GM18498 (cell line): ENCODE measurements around the gene G3BP1.
"Not testable (repeated sequence)": the region's sequence is repeated elsewhere in the genome, so short reads cannot be mapped to it uniquely, and the experiment has no call there.

ENCODE experiments used
- ATAC-seq: cut with Tn5 transposase; IDR thresholded peaks from one replicate; pipeline ENCODE4 v1.9.1; 2021; ENCODE audit warnings: mild to moderate bottlenecking, moderate library complexity; ENCODE audit not compliant: unreplicated experiment

G3BP1 gene

DNA sequence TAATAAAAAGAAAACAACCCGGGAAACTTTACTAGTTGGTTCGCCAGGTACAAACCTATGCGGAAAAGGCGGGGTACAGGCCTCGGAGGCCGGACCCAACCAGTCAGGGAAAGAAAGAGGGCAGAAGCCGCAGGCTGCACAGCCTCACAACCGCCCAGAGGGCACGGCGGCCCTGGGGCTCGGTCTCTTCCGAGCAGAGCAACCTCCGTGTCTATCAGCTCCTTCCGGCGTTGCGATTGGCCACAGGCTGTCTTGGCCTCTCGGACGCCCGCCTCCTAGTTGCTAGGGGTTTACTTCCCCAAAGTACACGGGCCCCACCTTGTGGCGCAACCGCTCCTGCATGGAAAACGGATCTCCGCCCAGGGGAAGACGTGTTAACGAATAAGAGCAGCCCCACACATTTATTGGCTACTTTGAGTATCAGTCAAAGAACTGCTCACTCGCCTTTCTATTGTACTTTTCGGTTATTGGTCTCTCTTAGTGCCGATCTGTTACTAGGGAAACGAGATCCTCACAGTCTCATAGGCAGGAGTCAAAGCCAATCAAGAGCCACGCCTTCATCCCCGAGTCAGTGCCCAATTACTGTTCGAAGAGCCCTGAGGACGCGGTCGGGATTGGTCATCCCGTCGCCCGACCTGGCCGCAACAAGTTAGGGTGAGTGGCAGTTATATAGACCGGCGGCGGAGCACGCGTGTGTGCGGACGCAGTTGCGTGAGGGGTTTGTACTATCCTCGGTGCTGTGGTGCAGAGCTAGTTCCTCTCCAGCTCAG lies at the start of gene G3BP1:
TSS of gene G3BP1 (plus strand) at position 696 of the 770 bp plus-strand sequence. CDS start 14,667 bp downstream, outside the sequence.
- ATAC-seq: peak; percentile 79

DNA sequence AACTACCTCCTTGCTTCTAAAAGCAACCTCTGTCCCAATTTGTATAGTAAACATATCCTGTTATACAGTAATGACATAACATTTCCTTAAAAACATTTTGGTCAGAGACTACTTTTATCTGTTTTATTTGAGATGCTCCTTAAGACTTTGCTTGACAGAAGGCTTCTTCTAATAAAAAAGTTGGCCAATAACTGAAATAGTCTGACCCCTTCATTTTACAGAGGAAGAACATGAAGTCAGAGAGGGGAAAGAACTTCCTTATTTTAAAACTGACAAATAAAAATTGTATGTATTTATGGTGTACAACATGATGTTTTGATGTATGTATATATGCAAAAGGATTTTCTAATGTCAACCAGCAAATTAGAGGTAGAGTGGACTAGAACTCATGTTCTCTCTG lies 49.2 kb upstream of the G3BP1 start:
- ATAC-seq: no peak

DNA sequence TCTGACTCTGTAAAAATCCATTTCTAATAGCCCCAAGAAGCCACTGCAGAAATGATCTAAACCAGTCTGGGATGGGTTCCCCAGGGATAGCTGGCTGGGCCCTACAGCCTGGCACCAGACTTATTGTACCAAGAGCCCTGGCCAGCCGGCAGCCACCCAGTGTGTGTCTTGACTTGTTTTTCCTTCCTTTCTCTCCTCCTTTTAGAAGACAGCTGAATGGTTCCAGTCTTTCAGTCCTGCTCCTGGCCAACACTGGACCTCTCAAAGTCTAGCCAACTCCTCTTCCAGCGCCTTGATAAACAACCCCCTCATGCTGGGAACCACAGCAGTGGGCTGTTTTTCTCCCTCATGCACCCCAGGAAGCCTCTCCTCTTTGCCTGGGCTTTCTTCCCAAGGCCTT lies 47.4 kb upstream of the G3BP1 start:
- no peak for ATAC-seq

DNA sequence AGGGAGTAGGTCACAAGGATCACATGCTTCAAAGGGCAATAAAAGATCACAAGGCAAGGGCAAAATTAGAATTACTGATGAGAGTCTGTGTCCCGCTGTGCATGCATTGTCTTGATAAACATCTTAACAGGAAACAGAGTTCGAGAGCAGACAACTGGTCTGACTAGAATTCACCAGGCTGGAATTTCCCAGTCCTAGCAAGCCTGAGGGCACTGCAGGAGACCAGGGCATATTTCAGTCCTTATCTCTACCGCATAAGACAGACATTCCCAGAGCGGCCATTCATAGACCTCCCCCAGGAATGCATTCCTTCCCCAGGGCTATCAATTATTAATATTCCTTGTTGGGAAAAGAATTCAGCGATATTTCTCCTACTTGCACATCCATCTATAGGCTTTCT lies 42.2 kb upstream of the G3BP1 start:
- ATAC-seq: not testable (repeated sequence)

DNA sequence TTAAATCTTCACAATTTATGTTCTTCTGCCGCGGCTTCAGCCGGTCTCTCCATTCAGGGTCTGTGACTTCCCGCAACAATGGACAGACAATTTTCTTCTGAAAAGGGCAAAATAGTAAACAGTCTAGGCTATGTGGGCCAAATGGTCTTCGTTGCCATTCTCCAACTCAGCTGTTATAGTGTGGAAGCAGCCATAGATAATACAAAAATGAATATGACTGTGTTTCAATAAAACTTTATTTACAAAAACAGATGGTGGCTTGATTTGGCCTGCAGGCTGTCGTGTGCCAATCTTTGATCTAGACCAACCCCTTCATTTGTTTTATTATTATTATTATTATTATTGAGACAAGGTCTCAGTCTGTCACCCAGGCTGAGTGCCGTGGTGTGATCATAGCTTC lies 41.4 kb upstream of the G3BP1 start:
- no peak for ATAC-seq

DNA sequence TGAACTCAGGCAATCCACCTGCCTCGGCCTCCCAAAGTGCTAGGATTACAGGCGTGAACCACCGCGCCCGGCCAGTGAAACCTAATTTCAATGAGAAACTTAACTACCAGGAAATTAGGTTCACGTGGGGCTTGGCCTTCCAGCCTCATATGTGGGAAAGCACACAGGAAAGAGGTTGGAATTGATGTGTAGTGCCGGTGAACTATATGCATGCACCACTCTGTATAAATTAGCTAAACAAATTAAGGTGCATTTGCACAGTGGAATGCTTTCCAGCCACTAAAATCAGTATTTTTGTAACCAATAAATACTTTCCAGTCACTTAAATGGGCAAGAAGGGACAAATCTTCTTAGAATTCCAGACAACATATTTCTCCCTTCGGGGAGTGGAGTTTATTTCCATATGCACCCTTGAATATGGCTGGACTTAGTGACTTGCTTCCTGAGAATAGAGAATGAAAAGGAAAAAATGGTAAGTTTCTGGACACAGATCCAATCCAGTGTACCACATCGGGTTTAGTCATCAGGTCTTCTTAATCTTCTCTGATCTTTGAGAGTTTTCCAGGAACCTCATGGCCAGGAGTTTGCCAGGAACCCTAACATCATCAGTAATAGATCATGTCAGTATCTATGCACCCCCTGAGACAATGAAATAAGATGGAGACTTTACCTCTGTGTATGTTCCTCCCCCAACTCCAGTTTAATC lies 38.2 kb upstream of the G3BP1 start:
- ATAC-seq: no peak

DNA sequence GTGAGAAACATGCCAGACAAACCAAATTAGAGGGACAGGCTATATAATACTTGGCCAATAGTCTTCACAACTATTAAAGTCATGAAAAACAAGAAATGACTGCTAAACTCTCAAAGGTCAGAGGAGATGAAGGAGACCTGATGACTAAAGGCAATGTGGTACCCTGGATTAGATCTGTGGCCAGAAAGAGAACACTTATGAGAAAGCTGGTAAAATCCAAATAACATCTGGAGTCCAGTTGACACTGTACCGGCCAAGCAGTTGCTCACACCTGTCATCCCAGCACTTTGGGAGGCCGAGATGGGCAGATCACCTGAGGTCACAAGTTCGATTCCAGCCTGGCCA lies 37.7 kb upstream of the G3BP1 start:
- ATAC-seq: no peak

DNA sequence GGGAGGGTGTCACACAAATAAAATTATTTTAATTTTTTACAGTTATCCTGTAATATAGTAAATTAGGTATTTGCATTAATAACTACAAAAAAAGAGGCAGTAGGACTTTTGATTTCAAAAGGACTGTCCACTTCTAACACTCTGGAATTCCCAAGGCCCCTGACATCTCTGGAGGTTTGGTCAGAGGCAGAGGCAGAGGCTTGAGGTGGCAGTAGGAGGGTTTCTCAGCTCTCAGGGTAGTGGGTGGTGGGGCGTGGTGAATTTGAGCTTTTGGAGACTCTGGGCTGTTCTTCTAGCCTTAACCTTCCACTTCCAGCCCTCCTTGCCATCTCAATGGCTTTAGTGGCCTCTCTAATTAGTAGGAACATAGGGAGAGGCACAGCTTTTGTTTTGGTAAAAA lies 36.1 kb upstream of the G3BP1 start:
- ATAC-seq: no peak

DNA sequence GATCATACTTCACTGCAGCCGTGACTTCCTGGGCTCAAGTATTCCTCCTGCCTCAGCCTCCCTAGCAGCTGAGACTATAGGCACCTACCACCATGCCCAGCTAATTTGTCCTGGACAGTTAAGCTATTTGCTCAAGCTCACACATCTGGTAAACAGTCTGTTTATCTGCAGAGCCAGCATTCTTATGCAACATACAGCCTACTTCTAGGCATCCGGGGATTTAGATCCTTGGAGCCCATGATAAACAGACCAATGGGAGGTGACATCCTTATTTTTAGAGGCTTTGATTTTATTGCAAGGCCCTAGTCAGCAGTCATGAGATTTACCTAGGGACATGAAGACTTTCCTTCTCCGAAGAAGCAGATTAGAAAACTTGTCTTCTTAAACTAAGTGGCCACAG lies 34.3 kb upstream of the G3BP1 start:
- no peak for ATAC-seq

DNA sequence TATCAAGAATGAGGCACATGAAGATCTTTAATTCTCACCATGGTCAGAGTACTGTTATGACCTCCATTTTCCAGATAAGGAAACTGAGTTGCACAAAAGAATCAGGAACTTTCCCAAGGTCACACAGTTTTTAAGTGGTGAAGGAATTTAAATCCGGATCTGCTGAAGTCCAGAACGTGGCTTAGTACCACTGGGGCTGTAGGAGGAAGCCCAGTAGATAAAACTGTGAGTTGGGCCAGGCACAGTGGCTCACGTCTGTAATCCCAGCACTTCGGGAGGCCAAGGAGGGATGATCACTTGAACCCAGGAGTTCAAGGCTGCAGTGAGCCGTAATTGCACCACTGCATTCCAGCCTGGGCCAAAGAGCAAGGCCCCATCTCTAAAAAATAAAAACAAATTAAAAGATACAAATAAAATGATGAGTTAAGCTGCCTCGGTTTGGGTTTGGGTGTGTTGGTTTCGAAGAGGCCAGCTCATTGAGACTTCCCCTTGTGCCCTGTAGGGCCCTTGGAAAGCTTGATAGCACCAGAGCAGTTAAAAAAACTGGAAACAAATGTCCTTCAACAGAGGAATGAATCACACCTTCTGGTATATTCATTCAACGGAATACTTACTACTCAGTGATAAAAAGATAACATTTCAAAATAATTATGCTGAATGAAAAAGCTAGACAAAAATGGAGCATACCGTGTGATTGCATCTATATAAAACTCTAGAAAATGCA lies 33.5 kb upstream of the G3BP1 start:
- ATAC-seq: no peak

DNA sequence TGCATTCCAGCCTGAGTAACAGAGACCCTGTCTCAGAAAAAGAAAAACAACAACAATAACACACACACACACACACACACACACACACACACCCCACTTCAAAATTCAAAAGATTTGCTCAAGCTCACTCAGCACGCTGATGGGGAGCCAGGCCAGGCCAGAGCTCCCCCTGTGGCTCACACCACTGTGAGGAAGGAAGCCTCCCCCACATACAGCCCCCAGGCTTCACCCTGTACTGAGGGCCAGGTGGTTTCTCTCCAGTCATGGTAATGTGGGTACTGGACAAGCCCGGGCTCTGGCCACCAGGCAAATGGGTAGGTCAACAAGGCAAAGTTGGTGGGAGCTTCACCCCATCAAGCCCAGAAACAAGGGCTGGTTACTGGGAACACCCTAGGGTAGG lies 32.4 kb upstream of the G3BP1 start:
- no peak for ATAC-seq

DNA sequence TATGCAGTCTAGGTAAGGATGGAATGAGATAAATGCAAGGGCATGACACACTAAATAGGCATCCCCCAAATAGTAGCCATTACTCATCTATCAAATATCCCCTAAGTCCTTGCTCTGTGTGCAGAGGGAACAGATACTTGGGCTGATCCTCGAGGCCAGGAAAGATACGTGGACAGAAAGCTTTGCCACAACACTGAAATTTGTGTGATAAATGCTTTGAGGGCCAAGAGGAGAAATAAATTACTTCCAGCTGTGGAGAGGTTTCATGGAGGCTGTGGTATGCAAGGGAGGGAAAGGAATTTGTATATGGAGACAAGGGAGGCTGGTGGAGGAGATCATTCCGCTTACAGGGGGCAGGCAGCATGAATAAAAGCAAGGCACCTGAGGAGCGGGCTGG lies 31.8 kb upstream of the G3BP1 start:
- no peak for ATAC-seq

DNA sequence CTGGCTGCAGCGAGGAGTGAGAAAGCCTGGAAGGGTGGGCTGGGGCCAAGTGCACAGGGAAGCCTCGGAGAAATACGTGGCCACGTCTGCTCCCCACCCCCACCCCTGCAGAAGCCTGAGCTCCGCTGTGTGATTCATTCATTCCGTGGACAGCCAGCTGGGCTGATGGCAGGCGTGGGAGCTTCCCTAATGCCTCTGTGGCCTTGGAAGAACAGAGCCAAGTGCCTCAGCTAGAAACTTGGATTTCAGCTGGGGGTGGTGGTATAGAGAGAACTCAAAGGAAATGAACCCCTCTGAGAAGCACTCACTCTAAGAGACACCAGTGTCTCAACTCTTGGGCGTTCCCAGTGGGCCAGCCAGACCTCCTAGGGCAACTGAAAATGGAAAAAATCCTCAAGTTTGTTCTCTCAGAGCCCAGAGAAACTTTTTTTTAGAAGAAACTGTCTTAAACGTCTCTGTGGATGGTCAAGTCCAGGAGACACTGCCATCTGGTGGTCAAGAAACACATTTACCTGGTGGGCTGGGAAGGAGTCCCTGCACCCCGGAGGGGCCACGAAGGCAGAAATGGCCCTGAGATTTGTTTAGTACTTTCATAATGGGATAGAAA lies 31.3 kb upstream of the G3BP1 start:
- ATAC-seq: no peak

DNA sequence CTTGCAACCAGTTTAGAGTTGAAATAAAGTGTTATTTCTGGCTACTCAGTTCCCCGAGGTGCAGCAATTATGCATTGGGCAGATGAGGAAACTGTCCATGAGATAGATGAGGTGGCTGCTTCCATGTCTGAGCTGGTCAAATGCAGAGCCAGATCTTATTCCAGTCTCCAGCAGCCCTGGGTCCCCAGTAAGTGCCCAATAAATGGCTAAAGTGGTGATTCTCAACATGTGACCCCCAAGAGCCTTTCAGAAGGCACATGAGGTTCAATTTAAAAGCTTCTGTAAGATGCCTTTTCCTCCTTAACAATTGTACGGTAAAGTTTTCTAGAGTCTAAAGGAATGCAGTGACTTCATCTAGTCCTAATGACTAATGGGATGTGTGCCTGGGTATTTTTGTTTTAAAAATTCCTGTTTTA lies 30.8 kb upstream of the G3BP1 start:
- ATAC-seq: no peak

DNA sequence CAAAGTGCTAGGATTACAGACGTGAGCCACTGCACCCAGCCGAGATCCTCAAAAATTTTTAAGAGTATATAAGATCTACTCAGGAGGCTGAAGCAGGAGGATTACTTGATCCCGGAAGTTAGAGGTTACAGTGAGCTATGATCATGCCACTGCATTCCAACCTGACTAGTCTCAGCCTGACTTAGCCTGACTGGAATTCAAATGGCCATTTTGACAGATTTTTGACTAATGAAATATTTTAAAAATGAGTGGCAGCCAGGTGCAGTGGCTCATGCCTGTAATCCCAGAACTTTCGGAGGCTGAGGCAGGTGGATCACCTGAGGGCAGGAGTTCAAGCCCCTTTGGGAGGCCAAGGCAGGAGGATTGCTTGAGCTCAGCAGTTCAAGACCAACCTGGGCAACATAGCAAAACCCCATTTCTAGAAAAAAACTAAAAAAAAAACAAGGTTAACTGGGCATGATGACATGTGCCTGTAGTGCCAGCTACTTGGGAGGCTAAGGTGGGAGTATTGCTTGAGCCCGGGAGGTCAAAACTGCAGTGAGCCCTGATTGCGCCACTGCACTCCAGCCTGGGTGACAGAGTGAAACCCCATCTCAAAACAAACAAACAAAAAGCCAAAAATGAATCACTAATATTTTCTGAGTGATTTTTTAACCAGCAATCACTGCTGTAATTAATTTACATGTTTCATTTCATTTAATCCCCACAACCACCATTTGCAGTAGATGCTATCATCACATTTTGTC lies 29.9 kb upstream of the G3BP1 start:
- no peak for ATAC-seq

DNA sequence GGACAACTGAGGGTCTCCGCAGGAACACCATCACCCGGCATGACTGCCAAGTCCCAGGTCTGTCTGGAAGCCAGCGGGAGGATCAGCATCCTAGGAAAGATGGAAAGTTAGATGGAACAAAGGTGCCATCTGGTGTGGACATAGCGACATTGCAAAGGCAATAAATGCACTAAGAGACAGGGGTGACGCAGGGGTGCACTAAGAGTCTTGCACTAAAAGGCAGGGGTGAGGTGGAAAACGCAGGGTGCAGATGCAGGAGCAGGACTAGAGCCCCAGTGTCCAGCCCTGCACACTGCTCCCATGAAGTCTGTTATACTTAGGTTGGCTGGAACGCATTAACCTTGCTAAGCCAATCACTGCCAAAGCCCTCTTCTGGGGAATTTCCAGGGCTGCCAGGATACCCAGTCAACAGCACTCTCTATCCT lies 28.9 kb upstream of the G3BP1 start:
- no peak for ATAC-seq

DNA sequence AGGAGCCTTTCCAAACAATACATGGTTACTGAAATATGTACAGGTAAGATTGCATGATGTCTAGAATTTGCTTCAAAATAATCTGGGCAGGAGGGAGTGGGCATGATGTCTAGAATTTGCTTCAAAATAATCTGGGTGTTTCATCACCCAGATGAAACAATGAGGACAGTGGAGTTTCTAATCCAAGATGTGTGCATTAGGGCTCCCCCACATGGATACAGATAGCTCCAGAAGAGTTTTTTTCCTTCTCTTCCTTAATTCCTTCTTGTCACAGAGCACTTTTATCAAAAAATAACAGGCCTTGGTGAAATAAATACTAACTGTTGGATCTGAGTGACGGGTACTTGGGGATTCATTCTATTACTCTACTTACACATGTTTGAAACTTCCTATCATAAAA lies 28.2 kb upstream of the G3BP1 start:
- no peak for ATAC-seq

DNA sequence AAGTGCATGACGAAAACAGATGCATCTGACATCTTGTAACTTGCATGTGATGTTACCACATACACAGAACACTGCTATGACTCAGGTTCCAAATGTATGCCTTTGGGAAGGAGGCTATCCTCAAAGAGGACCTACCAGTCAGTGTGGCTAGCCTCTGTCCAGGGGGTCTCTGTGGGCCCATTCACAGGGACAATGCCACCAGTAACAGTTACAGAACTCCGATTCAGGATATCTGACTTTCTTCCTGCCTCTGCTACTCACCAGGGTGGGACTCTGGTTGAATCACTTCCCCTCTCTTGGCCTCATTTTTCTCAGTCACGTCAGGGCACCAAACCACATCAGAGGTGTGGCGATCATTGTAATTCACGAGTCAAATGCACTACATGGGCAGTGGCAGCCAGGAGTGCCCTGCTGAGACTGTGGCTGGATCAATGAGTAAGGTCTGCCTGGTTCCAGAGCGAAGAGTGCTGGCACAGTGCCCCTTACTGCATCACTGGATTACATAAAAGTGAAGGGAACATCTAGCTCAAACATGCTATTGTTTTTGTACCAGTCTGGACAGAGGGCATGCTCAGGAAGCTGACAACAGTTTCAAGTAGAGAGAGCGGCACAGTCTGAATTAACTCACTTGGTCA lies 26.6 kb upstream of the G3BP1 start:
- ATAC-seq: peak; percentile 65

DNA sequence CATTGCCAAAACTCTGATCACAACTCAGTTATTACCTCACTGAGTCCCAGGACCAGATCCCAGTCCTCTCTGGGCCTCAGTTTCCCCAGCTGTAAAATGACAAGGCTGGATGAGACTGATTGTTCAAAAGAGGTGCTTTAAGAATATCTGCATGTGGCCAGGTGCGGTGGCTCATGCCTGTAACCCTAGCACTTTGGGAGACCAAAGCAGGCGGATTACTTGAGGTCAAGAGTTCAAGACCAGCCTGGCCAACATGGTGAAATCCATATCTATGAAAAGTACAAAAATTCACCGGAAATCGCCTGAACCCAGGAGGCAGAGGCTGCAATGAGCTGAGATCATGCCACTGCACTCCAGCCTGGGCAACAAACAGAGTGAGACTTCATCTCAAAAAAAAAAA lies 21.6 kb upstream of the G3BP1 start:
- ATAC-seq: no peak

DNA sequence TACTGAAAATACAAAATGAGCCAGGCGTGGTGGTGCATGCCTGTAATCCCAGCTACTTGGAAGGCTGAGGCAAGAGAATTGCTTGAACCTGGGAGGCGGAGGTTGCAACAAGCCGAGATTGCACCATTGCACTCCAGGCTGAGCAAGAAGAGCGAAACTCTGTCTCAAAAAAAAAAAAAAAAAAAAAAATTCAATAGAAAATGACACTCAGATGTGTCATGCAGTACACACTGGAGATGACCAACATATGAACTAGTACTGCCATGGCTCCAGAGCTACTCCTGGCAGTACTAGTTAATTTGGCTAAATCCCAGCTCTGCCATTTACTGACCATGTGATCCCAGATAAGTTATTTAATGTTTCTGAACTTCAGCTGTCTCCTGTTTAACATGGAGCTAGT lies 20.7 kb upstream of the G3BP1 start:
- no peak for ATAC-seq
